Stimulated activated naive B cell treated with anti-CD40 and anti-IgM and Interleukin-4, amounts not matched to agents 10 μg/mL and 1 μg/mL and 100 μg/mL, for 72 hours (primary cell): ENCODE results near the gene MBD4.

Experiments used
- ATAC-seq, 2 donors: fragments of 150-1000 bp; cut with Tn5 transposase; replicated peaks; 2 replicates each; pipeline ENCODE4 v1.10.0; 2021; ENCODE audit warnings: moderate library complexity in 1 of 2
- DNase-seq: peaks from one replicate; pipeline ENCODE4 v3.0.0; 2021
- H3K27ac Mint-ChIP-seq: one replicate; pipeline ENCODE4 v1.8.0; 2022; ENCODE audit warnings: mild to moderate bottlenecking, mixed read lengths
- H3K27me3 Mint-ChIP-seq, 2 donors: one replicate each; pipeline ENCODE4 v1.8.0; 2022; ENCODE audit warnings: mixed read lengths in 2 of 2
- H3K36me3 Mint-ChIP-seq, 2 donors: one replicate each; pipeline ENCODE4 v1.8.0; 2022; ENCODE audit warnings: mixed read lengths in 2 of 2, mild to moderate bottlenecking in 1 of 2
- H3K4me1 Mint-ChIP-seq, 2 donors: one replicate each; pipeline ENCODE4 v1.8.0; 2022; ENCODE audit warnings: mixed read lengths in 2 of 2, mild to moderate bottlenecking in 1 of 2
- H3K4me3 Mint-ChIP-seq, 2 donors: one replicate each; pipeline ENCODE4 v1.8.0; 2022; ENCODE audit warnings: mild to moderate bottlenecking in 2 of 2, mixed read lengths in 2 of 2, moderate library complexity in 1 of 2
- H3K9me3 Mint-ChIP-seq, 2 donors: one replicate each; pipeline ENCODE4 v1.8.0; 2022; ENCODE audit warnings: mixed read lengths in 2 of 2, mild to moderate bottlenecking in 1 of 2

Gene MBD4

GRCh38 chr3:129449279-129450115 is 9.7 kb upstream of the MBD4 start:
- no peak for ATAC-seq
- no peak overlapping the region for H3K27ac Mint-ChIP-seq
- H3K9me3 Mint-ChIP-seq = no peaks in the 10 kb centered on the region
- H3K36me3 Mint-ChIP-seq = peaks cover 21 to 25% of the 10 kb centered on the region in 2 donors
- no peak for DNase-seq
- peaks cover 4 to 5% of the 10 kb centered on the region in 2 donors for H3K4me1 Mint-ChIP-seq
- H3K27me3 Mint-ChIP-seq = no peaks in the 10 kb centered on the region
- H3K4me3 Mint-ChIP-seq = no peak overlapping the region

DNA sequence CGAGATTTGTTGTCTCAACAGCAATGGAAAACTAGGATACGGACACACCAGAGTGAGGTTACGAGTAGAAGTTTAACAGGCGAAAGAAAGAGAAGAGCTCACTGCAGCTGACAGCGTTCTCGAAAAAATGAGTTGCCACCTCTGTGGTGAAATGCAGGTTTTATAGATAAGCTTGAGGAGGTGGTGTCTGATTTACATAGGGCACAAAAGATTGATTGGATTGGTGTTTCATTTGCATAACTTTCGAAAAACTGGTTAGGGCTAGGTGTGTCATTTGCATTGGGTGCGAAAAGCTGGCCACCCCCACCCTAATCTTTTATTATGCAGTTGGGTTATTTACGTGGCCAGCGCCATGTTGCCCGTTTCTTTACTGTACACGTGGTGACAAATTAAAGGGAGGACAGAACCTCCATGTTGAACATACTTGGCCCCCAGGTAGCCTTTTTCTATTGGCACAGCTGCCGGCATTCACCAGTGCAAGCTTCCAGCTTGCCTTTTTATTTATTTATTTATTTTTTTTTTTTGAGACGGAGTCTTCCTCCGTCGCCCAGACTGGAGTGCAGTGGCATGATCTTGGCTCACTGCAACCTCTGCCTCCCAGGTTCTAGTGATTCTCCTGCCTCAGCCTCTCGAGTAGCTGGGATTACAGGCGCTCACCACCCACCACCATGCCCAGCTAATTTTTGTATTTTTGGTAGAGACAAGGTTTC is 8.6 kb upstream of the MBD4 start:
- DNase-seq (no peak), ATAC-seq (no peak)
- no peak overlapping the region for H3K4me3 Mint-ChIP-seq
- no peak overlapping the region for H3K27ac Mint-ChIP-seq
- H3K4me1 Mint-ChIP-seq = peaks cover 5 to 7% of the 10 kb centered on the region in 2 donors
- H3K9me3 Mint-ChIP-seq = no peaks in the 10 kb centered on the region
- H3K27me3 Mint-ChIP-seq = no peaks in the 10 kb centered on the region
- H3K36me3 Mint-ChIP-seq = peaks cover 19 to 22% of the 10 kb centered on the region in 2 donors

DNA sequence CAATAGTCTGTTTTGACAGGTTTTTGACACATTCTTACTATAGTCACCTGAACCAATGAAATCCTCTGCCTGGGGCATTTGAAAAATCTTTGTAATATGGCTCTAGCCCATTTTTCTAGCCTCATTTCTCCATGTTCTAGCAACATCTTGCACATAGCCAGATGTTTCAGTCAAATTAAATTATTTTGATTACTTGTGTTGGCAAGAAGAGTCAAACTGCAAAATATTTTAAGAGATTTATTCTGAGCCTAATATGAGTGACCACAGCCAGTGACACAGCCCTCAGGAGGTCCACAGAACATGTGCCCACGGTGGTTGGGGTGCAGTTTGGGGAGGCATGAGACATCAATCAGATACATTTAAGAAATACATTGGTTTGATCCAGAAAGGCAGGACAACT is 7.2 kb upstream of the MBD4 start:
- peaks cover 5 to 8% of the 10 kb centered on the region in 2 donors for H3K36me3 Mint-ChIP-seq
- H3K27ac Mint-ChIP-seq = no peak overlapping the region
- H3K27me3 Mint-ChIP-seq = no peaks in the 10 kb centered on the region
- ATAC-seq (no peak), DNase-seq (no peak)
- peaks cover 5 to 14% of the 10 kb centered on the region in 2 donors for H3K4me1 Mint-ChIP-seq
- H3K9me3 Mint-ChIP-seq = no peaks in the 10 kb centered on the region
- H3K4me3 Mint-ChIP-seq = no peak overlapping the region

DNA sequence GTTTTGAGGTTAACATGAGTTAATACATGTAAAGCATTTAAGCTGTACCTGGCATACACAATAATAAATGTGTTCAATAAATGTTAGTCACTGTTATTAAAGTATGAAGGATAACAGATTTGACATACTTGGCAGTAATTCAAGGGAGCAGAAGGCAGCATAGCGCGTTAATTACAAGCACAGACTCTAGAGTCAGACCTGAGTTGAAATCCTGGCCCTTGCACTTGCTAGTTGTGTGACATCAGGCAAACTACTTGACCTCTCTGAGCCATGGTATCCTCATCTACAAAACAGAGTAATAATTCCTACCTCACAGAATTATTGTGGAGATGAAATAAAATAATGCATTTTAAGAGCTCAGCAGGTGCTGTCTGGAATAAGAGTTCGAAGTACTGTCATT is 5.7 kb upstream of the MBD4 start:
- H3K4me3 Mint-ChIP-seq = no peak overlapping the region
- H3K9me3 Mint-ChIP-seq = no peaks in the 10 kb centered on the region
- no peak overlapping the region for H3K27ac Mint-ChIP-seq
- no peak for DNase-seq
- peaks cover 11 to 22% of the 10 kb centered on the region in 2 donors for H3K4me1 Mint-ChIP-seq
- H3K27me3 Mint-ChIP-seq = no peaks in the 10 kb centered on the region
- ATAC-seq = no peak
- H3K36me3 Mint-ChIP-seq = peaks cover 4 to 7% of the 10 kb centered on the region in 2 donors

DNA sequence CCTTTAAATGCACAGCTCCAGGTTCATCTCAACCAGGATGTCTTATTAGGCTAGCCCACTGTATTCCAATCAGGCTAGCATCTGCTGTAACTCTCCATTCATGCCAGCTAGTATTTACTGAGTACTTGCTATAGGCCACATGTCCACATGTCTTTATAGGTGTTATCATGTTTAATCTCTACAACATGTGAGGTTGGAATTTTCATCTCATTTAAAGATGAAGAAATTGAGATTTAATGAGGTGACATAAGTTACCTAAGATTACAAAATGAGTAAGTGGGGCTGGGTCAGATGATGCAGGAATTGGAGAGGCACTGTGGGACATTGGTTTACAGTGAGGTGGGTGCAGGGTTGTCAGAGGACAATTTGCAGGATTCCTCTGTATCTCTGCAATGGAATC is 3.2 kb upstream of the MBD4 start:
- Mint-ChIP-seq H3K27me3 (no peaks in the 10 kb centered on the region), H3K27ac (no peak overlapping the region), H3K9me3 (no peaks in the 10 kb centered on the region), H3K4me3 (no peak overlapping the region), H3K4me1 (peaks cover 16 to 26% of the 10 kb centered on the region in 2 donors), H3K36me3 (peaks cover 2 to 3% of the 10 kb centered on the region in 2 donors)
- ATAC-seq (no peak), DNase-seq (no peak)

GRCh38 chr3:129442486-129442885 is 2.7 kb upstream of the MBD4 start:
- ATAC-seq (no peak), DNase-seq (no peak)
- Mint-ChIP-seq H3K9me3 (no peaks in the 10 kb centered on the region), H3K27me3 (no peaks in the 10 kb centered on the region), H3K4me3 (no peak overlapping the region), H3K36me3 (peaks cover 6 to 7% of the 10 kb centered on the region in 2 donors), H3K27ac (no peak overlapping the region), H3K4me1 (peaks cover 21 to 31% of the 10 kb centered on the region in 2 donors)

GRCh38 chr3:129441782-129442181 is 2.0 kb upstream of the MBD4 start:
- no peak overlapping the region for H3K27ac Mint-ChIP-seq
- H3K4me1 Mint-ChIP-seq = peaks cover 25 to 36% of the 10 kb centered on the region in 2 donors

DNA sequence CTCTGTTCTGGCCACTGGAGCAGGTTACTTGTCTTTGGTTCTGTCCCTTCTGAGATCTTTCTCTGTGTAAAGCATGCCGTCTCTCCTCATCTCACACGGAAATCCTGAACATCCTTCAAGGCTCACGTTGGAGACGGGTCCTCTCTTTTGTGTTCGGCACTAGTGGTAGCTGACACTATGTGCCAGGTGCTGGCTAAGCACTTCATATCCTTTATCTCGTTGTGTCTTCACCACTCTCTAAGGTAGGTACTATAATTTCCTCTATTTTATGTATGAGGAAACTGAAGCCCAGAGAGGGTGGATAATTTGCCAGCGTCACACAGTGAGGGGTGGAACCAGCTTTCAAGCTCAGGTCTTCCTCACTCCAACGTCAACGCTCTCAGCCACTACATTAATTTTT is 1.5 kb upstream of the MBD4 start:
- no peaks in the 10 kb centered on the region for H3K9me3 Mint-ChIP-seq
- peak overlapping the region; percentile 86 to 92 for H3K4me3 Mint-ChIP-seq
- peaks cover 13 to 15% of the 10 kb centered on the region in 2 donors for H3K36me3 Mint-ChIP-seq
- DNase-seq (no peak), ATAC-seq (no peak)
- H3K27me3 Mint-ChIP-seq = no peaks in the 10 kb centered on the region
- peak overlapping the region; percentile 97 for H3K27ac Mint-ChIP-seq
- peaks cover 30 to 42% of the 10 kb centered on the region in 2 donors for H3K4me1 Mint-ChIP-seq

More at GRCh38 chr3:129441782-129442181, 2.0 kb upstream of the MBD4 start:
- ATAC-seq (no peak), DNase-seq (no peak)
- Mint-ChIP-seq H3K4me3 (no peak overlapping the region), H3K27me3 (no peaks in the 10 kb centered on the region), H3K36me3 (peaks cover 8 to 10% of the 10 kb centered on the region in 2 donors), H3K9me3 (no peaks in the 10 kb centered on the region)

- Mint-ChIP-seq H3K4me3 (peak overlapping the region; percentile 86 to 92), H3K9me3 (no peaks in the 10 kb centered on the region), H3K36me3 (peaks cover 15 to 20% of the 10 kb centered on the region in 2 donors), H3K27me3 (no peaks in the 10 kb centered on the region), H3K4me1 (peaks cover 34 to 47% of the 10 kb centered on the region in 2 donors), H3K27ac (peak overlapping the region; percentile 97)
- DNase-seq (no peak), ATAC-seq (peak; percentile 46 to 52)
These were observed 956 bp upstream of the MBD4 start for GRCh38 chr3:129440618-129441190.

DNA sequence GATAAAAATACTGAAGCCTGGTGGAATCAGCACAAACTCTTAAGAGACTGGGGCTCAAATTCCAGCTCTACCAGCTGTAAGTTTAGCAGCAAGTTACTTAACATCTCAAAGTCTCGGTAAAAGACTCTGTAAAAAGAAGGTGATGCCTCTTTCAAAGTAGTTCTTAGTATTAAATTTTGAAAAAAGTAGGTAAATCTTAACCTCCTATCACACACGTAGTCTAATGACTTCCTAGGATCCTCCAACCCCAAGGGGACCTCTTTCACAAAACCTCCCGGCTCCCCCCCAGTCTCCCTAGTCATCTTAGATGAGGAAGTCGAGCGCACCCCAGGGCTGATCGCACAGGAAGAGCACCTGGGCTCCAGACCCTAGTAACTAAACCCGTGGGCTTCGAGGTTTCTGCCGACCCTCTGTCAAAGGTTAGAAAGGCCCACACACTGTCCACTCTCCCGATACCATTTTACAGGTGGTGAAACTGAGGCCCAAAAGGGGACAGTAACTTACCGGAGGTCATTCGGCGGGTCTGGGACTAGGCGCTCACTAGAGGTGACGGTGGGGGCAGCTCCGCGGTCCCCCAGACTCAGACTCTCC is 427 bp downstream of the MBD4 start:
- peak overlapping the region; percentile 97 for H3K27ac Mint-ChIP-seq

DNA sequence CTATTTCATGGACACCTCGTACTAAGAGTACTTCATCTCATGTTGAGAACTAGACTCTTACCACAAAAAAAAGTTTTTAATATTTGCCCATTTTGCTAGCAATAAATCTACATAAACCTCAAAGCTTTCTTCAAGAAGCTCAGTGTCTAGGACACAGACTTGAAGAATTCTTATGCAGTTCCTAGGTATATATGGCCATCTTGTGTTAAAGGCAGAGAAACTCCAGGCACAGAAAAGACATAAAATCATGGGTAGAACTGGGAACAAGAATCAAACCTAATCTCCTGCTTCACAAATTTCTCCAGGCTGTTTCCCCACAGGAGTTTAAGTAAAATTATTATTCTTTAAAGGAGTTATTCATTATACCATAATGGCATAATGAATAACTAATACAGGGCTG is 4.4 kb downstream of the MBD4 start:
- Mint-ChIP-seq H3K9me3 (no peaks in the 10 kb centered on the region), H3K27me3 (no peaks in the 10 kb centered on the region), H3K27ac (peak overlapping the region; percentile 82), H3K36me3 (peaks cover 29 to 54% of the 10 kb centered on the region in 2 donors), H3K4me3 (peak overlapping the region; percentile 59 to 67), H3K4me1 (peaks cover 39 to 54% of the 10 kb centered on the region in 2 donors)
- no peak for DNase-seq
- no peak for ATAC-seq

More for the DNA sequence above, 427 bp downstream of the MBD4 start:
- no peaks in the 10 kb centered on the region for H3K27me3 Mint-ChIP-seq
- DNase-seq (peak; percentile 41), ATAC-seq (peak; percentile 33 to 40)
- H3K4me1 Mint-ChIP-seq = peaks cover 42 to 60% of the 10 kb centered on the region in 2 donors
- H3K9me3 Mint-ChIP-seq = no peaks in the 10 kb centered on the region
- H3K4me3 Mint-ChIP-seq = peak overlapping the region; percentile 86 to 92
- peaks cover 21 to 27% of the 10 kb centered on the region in 2 donors for H3K36me3 Mint-ChIP-seq

DNA sequence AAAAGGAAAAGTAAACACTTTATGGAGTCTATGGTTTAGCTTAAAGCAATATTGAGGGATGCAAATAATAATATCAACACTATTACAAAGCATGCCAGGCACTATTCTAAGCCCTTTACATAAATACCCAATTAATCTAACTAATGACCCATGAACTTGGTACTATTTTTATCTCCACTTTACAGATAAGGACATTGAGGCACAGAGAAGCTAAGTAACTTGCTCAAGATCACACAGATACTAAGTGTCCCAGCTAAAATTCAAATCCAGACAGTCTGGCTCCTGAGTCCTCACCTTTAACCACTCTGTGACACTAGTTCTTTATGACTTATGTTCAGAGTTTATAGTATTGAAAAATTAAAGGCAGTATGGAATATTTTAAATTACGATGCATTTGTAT is 5.6 kb downstream of the MBD4 start:
- ATAC-seq (no peak), DNase-seq (no peak)
- Mint-ChIP-seq H3K9me3 (no peaks in the 10 kb centered on the region), H3K4me3 (no peak overlapping the region), H3K27ac (no peak overlapping the region), H3K4me1 (peaks cover 43 to 64% of the 10 kb centered on the region in 2 donors), H3K36me3 (peaks cover 37 to 62% of the 10 kb centered on the region in 2 donors), H3K27me3 (no peaks in the 10 kb centered on the region)

DNA sequence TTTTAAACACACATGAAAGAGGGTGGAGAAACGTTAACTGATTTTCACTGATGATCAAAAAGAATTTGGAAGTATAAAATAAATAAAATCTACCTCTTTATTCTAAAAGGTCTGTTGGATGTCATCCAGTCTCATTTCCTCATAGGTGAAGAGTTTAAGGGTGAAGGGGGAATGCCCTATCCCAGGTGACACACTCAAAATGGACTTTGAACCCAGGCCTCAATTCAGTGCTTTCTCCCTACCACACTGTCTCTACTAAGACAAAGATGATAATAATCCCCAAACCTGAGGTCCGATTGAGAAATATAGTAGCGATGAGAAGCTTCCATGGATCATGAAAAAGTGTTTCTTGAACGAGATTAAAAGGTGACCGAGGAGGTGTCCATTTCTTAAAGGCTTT is 6.2 kb downstream of the MBD4 start:
- H3K4me1 Mint-ChIP-seq = peaks cover 48 to 68% of the 10 kb centered on the region in 2 donors
- DNase-seq = no peak
- ATAC-seq = no peak
- peak overlapping the region; percentile 31 for H3K27ac Mint-ChIP-seq
- peaks cover 43 to 68% of the 10 kb centered on the region in 2 donors for H3K36me3 Mint-ChIP-seq
- H3K27me3 Mint-ChIP-seq = no peaks in the 10 kb centered on the region
- H3K4me3 Mint-ChIP-seq = no peak overlapping the region
- no peaks in the 10 kb centered on the region for H3K9me3 Mint-ChIP-seq

- DNase-seq = no peak
- no peak overlapping the region for H3K27ac Mint-ChIP-seq
- H3K36me3 Mint-ChIP-seq = peaks cover 38 to 65% of the 10 kb centered on the region in 2 donors
These were observed 7.1 kb downstream of the MBD4 start for GRCh38 chr3:129432671-129433070.

More at GRCh38 chr3:129432671-129433070, 7.1 kb downstream of the MBD4 start:
- Mint-ChIP-seq H3K9me3 (no peaks in the 10 kb centered on the region), H3K27me3 (no peaks in the 10 kb centered on the region), H3K4me3 (no peak overlapping the region), H3K4me1 (peaks cover 51 to 68% of the 10 kb centered on the region in 2 donors)
- no peak for ATAC-seq
